Caco-2 (cell line): Measurements from ENCODE around the gene TMPRSS6. TPM values are rescaled to one million over a fixed set of nuclear protein-coding genes. Genes with fewer than 3 reads are reported as not detected.
A peak's percentile ranks its signal among the peaks of the same experiment; 100 is the strongest.

Experiments
- BruUV-seq: library from RNA; stranded (reverse); fragments of 400-500 nt; replicated peaks from 2 replicates; lab custom pipeline; 2021; lab: Mats Ljungman, UMichigan
- CTCF ChIA-PET: fragments of 300-600 bp; sonication (Branson Sonifier 250); formaldehyde crosslinking; loops from one replicate; lab custom pipeline; 2022; ENCODE audit warnings: antibody characterized with exemption; lab: Charles Lee
- POLR2A ChIA-PET: fragments of 300-600 bp; sonication (Branson Sonifier 250); formaldehyde crosslinking; loops from one replicate; lab custom pipeline; 2022; ENCODE audit warnings: antibody characterized with exemption; lab: Charles Lee
- DNase-seq, 2 experiments: peaks; one replicate each; pipeline versions ENCODE4 v3.0.0 to v3.0.0-alpha.2; 2020 to 2022
- H3K27me3 ChIP-seq: replicated peaks from 2 replicates; pipeline ENCODE4 v1.6.0; 2011; ENCODE audit warnings: low read length; ENCODE audit not compliant: control insufficient read depth, insufficient read depth
- H3K36me3 ChIP-seq: 2 replicates; pipeline ENCODE4 v1.5.1; 2011; ENCODE audit warnings: low read length; ENCODE audit not compliant: control insufficient read depth, insufficient read depth
- H3K4me1 ChIP-seq: fragments of 250-450 bp; sonication (Bioruptor Pico); 2 replicates; pipeline ENCODE4 v1.5.1; 2020; ENCODE audit warnings: mild to moderate bottlenecking
- H3K4me3 ChIP-seq: 2 replicates; pipeline ENCODE4 v1.5.1; 2011; ENCODE audit warnings: low read depth, mild to moderate bottlenecking, control low read depth, low read length
- H3K9me3 ChIP-seq: fragments of 250-450 bp; sonication (Bioruptor Pico); 2 replicates; pipeline ENCODE4 v1.5.1; 2020; ENCODE audit warnings: mild to moderate bottlenecking, moderate library complexity
- H3K27ac Mint-ChIP-seq: one replicate; pipeline ENCODE4 v1.8.0; 2022; ENCODE audit warnings: mixed read lengths; ENCODE audit not compliant: unreplicated experiment
- H3K27me3 Mint-ChIP-seq: one replicate; pipeline ENCODE4 v1.8.0; 2022; ENCODE audit warnings: mixed read lengths; ENCODE audit not compliant: insufficient read depth, unreplicated experiment
- H3K36me3 Mint-ChIP-seq: one replicate; pipeline ENCODE4 v1.8.0; 2022; ENCODE audit warnings: mild to moderate bottlenecking, mixed read lengths; ENCODE audit not compliant: insufficient read depth, unreplicated experiment
- H3K4me1 Mint-ChIP-seq: one replicate; pipeline ENCODE4 v1.8.0; 2022; ENCODE audit warnings: low read depth, mixed read lengths; ENCODE audit not compliant: unreplicated experiment
- H3K4me3 Mint-ChIP-seq: one replicate; pipeline ENCODE4 v1.8.0; 2022; ENCODE audit warnings: mild to moderate bottlenecking, moderate library complexity, mixed read lengths; ENCODE audit not compliant: unreplicated experiment
- H3K9me3 Mint-ChIP-seq: one replicate; pipeline ENCODE4 v1.8.0; 2022; ENCODE audit warnings: mixed read lengths; ENCODE audit not compliant: unreplicated experiment
- intact Hi-C: fragments of 100-400 bp; cut with micrococcal nuclease; formaldehyde crosslinking; loops from one replicate; pipeline ENCODE4 v1.10.0; 2022; ENCODE audit not compliant: unreplicated experiment
- total RNA-seq: library from RNA; stranded (reverse); gene quantifications from 2 replicates; pipeline ENCODE4 v1.2.3, GENCODE V29; 2022
- TF ChIP-seq, protein P1 (sequence below), 2 experiments: fragments of 200-600 bp in 1 of 2; IDR thresholded peaks; 1 replicate in 1 of 2; 2 replicates in 1 of 2; pipeline versions ENCODE4 v1.5.1 to v1.8.0; 2011 to 2022; ENCODE audit warnings: antibody characterized with exemption in 1 of 2, control low read depth in 1 of 2, inconsistent platforms in 1 of 2, low read depth in 1 of 2, low read length in 1 of 2, mild to moderate bottlenecking in 1 of 2, moderate library complexity in 1 of 2; ENCODE audit not compliant: insufficient read depth in 1 of 2, severe bottlenecking in 1 of 2, unreplicated experiment in 1 of 2

TMPRSS6 gene
- total RNA-seq, 1 experiment from 2014 or later = 1.6 TPM

DNA sequence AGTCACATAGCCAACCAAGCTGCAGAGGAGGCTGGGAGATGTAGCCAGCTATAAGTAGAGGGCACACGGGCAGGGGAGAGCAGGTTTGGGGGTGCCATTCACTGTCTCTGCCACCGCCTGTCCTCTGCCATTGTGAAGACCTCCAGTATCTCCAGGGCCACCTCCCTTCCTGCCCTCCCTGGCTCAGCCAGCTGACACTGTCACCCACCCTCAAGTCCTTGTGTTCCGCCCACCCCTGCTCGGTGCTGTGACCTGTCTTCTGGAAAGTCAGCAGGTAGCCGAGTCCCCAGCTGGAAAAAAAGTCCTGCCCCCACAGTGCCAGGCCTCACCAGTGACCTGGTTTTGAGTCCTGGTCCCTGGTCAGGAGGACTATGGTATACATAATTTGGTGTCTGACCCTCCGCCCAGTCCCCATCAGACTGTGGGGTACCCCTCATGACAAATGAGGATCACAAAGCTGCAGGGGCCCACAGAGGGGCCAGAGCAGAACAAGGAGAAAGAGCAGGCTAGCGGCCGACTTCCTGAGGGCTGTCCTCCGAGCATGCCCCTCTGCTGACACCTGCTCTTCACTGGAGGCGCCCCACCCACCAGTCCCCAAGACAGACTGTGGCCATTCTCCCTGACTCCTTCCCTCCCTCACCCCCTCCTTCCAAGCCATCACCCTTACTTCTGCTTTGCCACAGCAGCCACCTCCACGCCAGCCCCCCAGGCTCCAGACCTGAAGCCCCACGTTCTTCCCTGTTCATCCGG, 47.3 kb upstream of the TMPRSS6 start:
- peaks cover 6% of the 10 kb centered on the region for H3K9me3 Mint-ChIP-seq
- no peaks in the 10 kb centered on the region for H3K4me1 Mint-ChIP-seq
- POLR2A ChIA-PET = no interaction called here
- TF ChIP-seq, protein P1, sequence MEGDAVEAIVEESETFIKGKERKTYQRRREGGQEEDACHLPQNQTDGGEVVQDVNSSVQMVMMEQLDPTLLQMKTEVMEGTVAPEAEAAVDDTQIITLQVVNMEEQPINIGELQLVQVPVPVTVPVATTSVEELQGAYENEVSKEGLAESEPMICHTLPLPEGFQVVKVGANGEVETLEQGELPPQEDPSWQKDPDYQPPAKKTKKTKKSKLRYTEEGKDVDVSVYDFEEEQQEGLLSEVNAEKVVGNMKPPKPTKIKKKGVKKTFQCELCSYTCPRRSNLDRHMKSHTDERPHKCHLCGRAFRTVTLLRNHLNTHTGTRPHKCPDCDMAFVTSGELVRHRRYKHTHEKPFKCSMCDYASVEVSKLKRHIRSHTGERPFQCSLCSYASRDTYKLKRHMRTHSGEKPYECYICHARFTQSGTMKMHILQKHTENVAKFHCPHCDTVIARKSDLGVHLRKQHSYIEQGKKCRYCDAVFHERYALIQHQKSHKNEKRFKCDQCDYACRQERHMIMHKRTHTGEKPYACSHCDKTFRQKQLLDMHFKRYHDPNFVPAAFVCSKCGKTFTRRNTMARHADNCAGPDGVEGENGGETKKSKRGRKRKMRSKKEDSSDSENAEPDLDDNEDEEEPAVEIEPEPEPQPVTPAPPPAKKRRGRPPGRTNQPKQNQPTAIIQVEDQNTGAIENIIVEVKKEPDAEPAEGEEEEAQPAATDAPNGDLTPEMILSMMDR (IDR thresholded peaks at IDR 0.05; ENCODE audit: insufficient read depth in 1 of 2, low read depth in 1 of 2, low read length in 1 of 2, severe bottlenecking in 1 of 2, unreplicated experiment in 1 of 2) = no peak
- H3K27ac Mint-ChIP-seq = no peak overlapping the region
- DNase-seq = no peak
- intact Hi-C loops = no loop called here
- CTCF ChIA-PET = no interaction called here
- Histone ChIP-seq H3K4me1 (no peaks in the 10 kb centered on the region), H3K36me3 (no peaks in the 10 kb centered on the region), H3K27me3 (no peaks in the 10 kb centered on the region), H3K4me3 (no peak overlapping the region), H3K9me3 (peaks cover 11% of the 10 kb centered on the region)
- H3K27me3 Mint-ChIP-seq = no peaks in the 10 kb centered on the region
- H3K4me3 Mint-ChIP-seq = no peak overlapping the region
- BruUV-seq = no TSS peak
- no peaks in the 10 kb centered on the region for H3K36me3 Mint-ChIP-seq

DNA sequence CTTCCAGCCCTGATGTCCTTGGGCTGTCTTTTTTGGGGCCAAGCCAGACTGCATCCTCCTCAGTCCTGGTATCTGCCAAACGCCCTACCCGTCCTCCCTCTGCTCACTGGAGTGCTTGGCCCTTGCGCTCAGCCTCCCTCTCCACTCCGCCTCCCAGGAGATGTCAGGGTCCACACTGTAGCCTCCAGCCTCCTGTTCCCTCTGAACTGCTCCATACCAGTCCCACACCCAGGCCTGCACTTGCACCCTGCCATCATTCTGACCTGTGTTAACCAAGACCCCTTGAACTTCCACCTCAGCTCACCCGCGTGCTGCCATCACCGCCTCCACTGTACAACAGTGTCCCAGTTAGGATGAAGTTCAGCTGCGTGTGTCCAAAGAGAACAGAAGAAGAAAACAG, 46.5 kb upstream of the TMPRSS6 start:
- peaks cover 9% of the 10 kb centered on the region for H3K9me3 ChIP-seq
- ChIA-PET POLR2A (no interaction called here), CTCF (no interaction called here)
- H3K4me3 ChIP-seq = no peak overlapping the region
- Mint-ChIP-seq H3K27ac (no peak overlapping the region), H3K4me3 (no peak overlapping the region), H3K27me3 (no peaks in the 10 kb centered on the region), H3K9me3 (peaks cover 15% of the 10 kb centered on the region), H3K4me1 (no peaks in the 10 kb centered on the region), H3K36me3 (no peaks in the 10 kb centered on the region)
- no peaks in the 10 kb centered on the region for H3K27me3 ChIP-seq
- no peaks in the 10 kb centered on the region for H3K4me1 ChIP-seq
- TF ChIP-seq, protein P1 (IDR thresholded peaks at IDR 0.05; ENCODE audit: insufficient read depth in 1 of 2, low read depth in 1 of 2, low read length in 1 of 2, severe bottlenecking in 1 of 2, unreplicated experiment in 1 of 2) = no peak
- no TSS peak for BruUV-seq
- no peak for DNase-seq
- H3K36me3 ChIP-seq = no peaks in the 10 kb centered on the region
- intact Hi-C loops = no loop called here

DNA sequence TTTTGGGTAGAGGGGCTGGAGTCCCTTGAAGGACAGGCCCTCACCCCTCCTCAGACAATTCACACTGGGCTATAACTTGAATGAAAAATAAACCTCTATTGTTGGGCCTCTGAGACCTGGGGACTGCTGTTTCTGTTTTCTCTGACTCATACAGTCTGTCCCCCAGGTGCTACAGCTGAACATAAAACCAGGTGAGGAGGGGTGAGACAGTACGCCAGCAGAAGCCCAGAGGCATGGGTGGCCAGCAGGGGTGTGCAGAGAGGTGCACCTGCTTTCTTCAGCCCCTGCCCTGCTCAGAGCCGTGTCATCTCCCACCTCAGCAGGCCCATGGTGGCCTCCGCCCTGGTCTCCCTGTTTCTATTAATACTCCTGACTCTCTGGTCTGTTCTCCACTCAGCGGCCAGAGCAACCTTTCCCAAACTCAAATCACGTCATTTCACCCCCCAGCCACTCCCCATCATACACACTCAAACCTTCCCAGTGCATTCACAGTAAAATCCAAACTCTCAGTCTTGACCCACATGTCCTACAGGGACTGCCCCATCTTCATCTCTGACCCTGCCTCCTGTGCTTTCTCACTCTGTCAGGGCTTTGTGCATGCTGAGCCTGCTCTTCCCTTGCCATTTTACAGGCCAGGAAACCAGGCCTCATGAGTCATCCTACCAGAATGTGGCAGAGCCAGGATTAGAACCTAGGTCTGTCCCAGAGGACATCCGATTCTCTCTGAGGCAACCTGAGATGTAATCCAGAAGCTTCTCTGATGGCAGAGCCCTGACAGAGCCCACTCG, 45.6 kb upstream of the TMPRSS6 start:
- no TSS peak for BruUV-seq
- no peaks in the 10 kb centered on the region for H3K27me3 Mint-ChIP-seq

More for the DNA sequence above, 45.6 kb upstream of the TMPRSS6 start:
- intact Hi-C loops = no loop called here
- no peaks in the 10 kb centered on the region for H3K36me3 ChIP-seq
- CTCF ChIA-PET = no interaction called here
- H3K9me3 ChIP-seq = 0 out of 2 replicates have a peak, but pooled peaks cover 7% of the 10 kb centered on the region
- POLR2A ChIA-PET = no interaction called here
- no peak overlapping the region for H3K4me3 ChIP-seq
- Mint-ChIP-seq H3K4me1 (no peaks in the 10 kb centered on the region), H3K4me3 (no peak overlapping the region), H3K27ac (peak overlapping the region; percentile 12), H3K9me3 (peaks cover 19% of the 10 kb centered on the region), H3K36me3 (no peaks in the 10 kb centered on the region)
- TF ChIP-seq, protein P1 (IDR thresholded peaks at IDR 0.05; ENCODE audit: insufficient read depth in 1 of 2, low read depth in 1 of 2, low read length in 1 of 2, severe bottlenecking in 1 of 2, unreplicated experiment in 1 of 2) = no peak
- no peaks in the 10 kb centered on the region for H3K4me1 ChIP-seq
- no peaks in the 10 kb centered on the region for H3K27me3 ChIP-seq
- no peak for DNase-seq
